IMR-90 (cell line): ENCODE measurements around the gene PSMG3. TPM values are rescaled to one million over a fixed set of nuclear protein-coding genes. Genes with fewer than 3 reads are reported as not detected.
A peak's percentile ranks its signal among the peaks of the same experiment; 100 is the strongest.

Experiments
- ATAC-seq: fragments of 200-7000 bp; cut with Tn5 transposase; 2 replicates; pipeline ENCODE4 v1.9.1; 2020; ENCODE audit warnings: low read depth, mild to moderate bottlenecking, moderate library complexity
- BruUV-seq: library from RNA; stranded (reverse); fragments of 400-500 nt; replicated peaks from 2 replicates; lab custom pipeline; 2021; lab: Mats Ljungman, UMichigan
- CTCF ChIA-PET: fragments of 300-600 bp; formaldehyde crosslinking; extraction: SDS; loops from one replicate; lab custom pipeline; 2021; ENCODE audit warnings: antibody characterized with exemption; lab: Yijun Ruan, JAX
- POLR2A ChIA-PET: fragments of 300-600 bp; sonication (Branson Sonifier 250); formaldehyde crosslinking; loops from one replicate; lab custom pipeline; 2022; ENCODE audit warnings: antibody characterized with exemption; ENCODE audit not compliant: unreplicated experiment; lab: Charles Lee
- DNase-seq: peaks from one replicate; pipeline ENCODE4 v3.0.0; 2013
- H2AFZ ChIP-seq: replicated peaks from 2 replicates; pipeline ENCODE3; 2013; ENCODE audit warnings: low read length, mild to moderate bottlenecking; ENCODE audit not compliant: poor library complexity
- H2AK5ac ChIP-seq: 2 replicates; pipeline ENCODE4 v1.6.1; 2013; ENCODE audit warnings: low read depth, low read length, inconsistent platforms
- H2AK9ac ChIP-seq: replicated peaks from 2 replicates; pipeline ENCODE3; 2013; ENCODE audit warnings: mild to moderate bottlenecking, low read depth, low read length, moderate library complexity; ENCODE audit not compliant: poor library complexity
- H2BK120ac ChIP-seq: 2 replicates; pipeline ENCODE4 v1.6.1; 2013; ENCODE audit warnings: low read depth, low read length, inconsistent platforms
- H2BK15ac ChIP-seq: 3 replicates; pipeline ENCODE4 v1.6.1; 2013; ENCODE audit warnings: low read depth, low read length, inconsistent platforms
- H2BK20ac ChIP-seq: 2 replicates; pipeline ENCODE4 v1.6.1; 2013; ENCODE audit warnings: low read depth, mild to moderate bottlenecking, inconsistent platforms, low read length, moderate library complexity
- H2BK5ac ChIP-seq: 2 replicates; pipeline ENCODE4 v1.6.1; 2013; ENCODE audit warnings: mild to moderate bottlenecking, low read depth, low read length, inconsistent platforms; ENCODE audit not compliant: poor library complexity, severe bottlenecking
- H3K14ac ChIP-seq: replicated peaks from 2 replicates; pipeline ENCODE4 v1.6.1; 2013; ENCODE audit warnings: low read depth, low read length, inconsistent platforms
- H3K18ac ChIP-seq: 2 replicates; pipeline ENCODE4 v1.6.1; 2013; ENCODE audit warnings: low read depth, low read length, control low read depth
- H3K23ac ChIP-seq: 2 replicates; pipeline ENCODE4 v1.6.1; 2013; ENCODE audit warnings: low read depth, low read length, inconsistent platforms
- H3K27ac ChIP-seq: 2 replicates; pipeline ENCODE4 v1.5.1; 2013; ENCODE audit warnings: mild to moderate bottlenecking, control low read depth, low read length; ENCODE audit not compliant: insufficient read depth
- H3K27me3 ChIP-seq: 2 replicates; pipeline ENCODE4 v1.6.1; 2013; ENCODE audit warnings: low read length; ENCODE audit not compliant: control insufficient read depth, insufficient read depth
- H3K36me3 ChIP-seq: 2 replicates; pipeline ENCODE4 v1.6.1; 2013; ENCODE audit warnings: low read length, mixed read lengths; ENCODE audit not compliant: control insufficient read depth, insufficient read depth
- H3K4ac ChIP-seq: 2 replicates; pipeline ENCODE4 v1.6.1; 2013; ENCODE audit warnings: low read depth, low read length, inconsistent platforms
- H3K4me1 ChIP-seq: 2 replicates; pipeline ENCODE4 v1.6.1; 2013; ENCODE audit warnings: low read length, mixed read lengths; ENCODE audit not compliant: control insufficient read depth, insufficient read depth
- H3K4me2 ChIP-seq: 2 replicates; pipeline ENCODE4 v1.6.1; 2013; ENCODE audit warnings: low read depth, mild to moderate bottlenecking, control low read depth, low read length, moderate library complexity
- H3K4me3 ChIP-seq: 2 replicates; pipeline ENCODE4 v1.5.1; 2013; ENCODE audit warnings: low read depth, mild to moderate bottlenecking, control low read depth, low read length, moderate library complexity; ENCODE audit not compliant: insufficient read depth
- H3K56ac ChIP-seq: 2 replicates; pipeline ENCODE4 v1.6.1; 2013; ENCODE audit warnings: low read length, inconsistent platforms; ENCODE audit not compliant: insufficient read depth; ENCODE audit errors: extremely low read depth
- H3K79me1 ChIP-seq, 2 experiments: 2 replicates each; pipeline ENCODE4 v1.6.1; 2013; ENCODE audit warnings: low read length in 2 of 2, inconsistent platforms in 1 of 2, low read depth in 1 of 2
- H3K9ac ChIP-seq: 2 replicates; pipeline ENCODE4 v1.6.1; 2013; ENCODE audit warnings: low read depth, low read length, control low read depth
- H3K9me1 ChIP-seq: 2 replicates; pipeline ENCODE4 v1.6.1; 2013; ENCODE audit warnings: low read length, inconsistent platforms; ENCODE audit not compliant: insufficient read depth
- H3K9me3 ChIP-seq: 2 replicates; pipeline ENCODE4 v1.6.1; 2013; ENCODE audit warnings: low read length; ENCODE audit not compliant: control insufficient read depth, insufficient read depth
- H4K20me1 ChIP-seq: 2 replicates; pipeline ENCODE4 v1.6.1; 2013; ENCODE audit warnings: low read length, inconsistent platforms; ENCODE audit not compliant: insufficient read depth
- H4K5ac ChIP-seq: 2 replicates; pipeline ENCODE4 v1.6.1; 2013; ENCODE audit warnings: mild to moderate bottlenecking, low read depth, low read length, control low read depth
- H4K8ac ChIP-seq, 2 experiments: 2 replicates each; pipeline ENCODE4 v1.6.1; 2013; ENCODE audit warnings: low read depth in 2 of 2, low read length in 2 of 2, control low read depth in 1 of 2, inconsistent platforms in 1 of 2
- H4K91ac ChIP-seq: 2 replicates; pipeline ENCODE4 v1.6.1; 2013; ENCODE audit warnings: low read depth, low read length, inconsistent platforms; ENCODE audit not compliant: insufficient read depth
- BHLHE40 ChIP-seq: fragments of 150-350 bp; IDR thresholded peaks from 2 replicates; pipeline ENCODE4 v1.6.1; 2016; ENCODE audit warnings: mild to moderate bottlenecking, low read depth, low read length
- CEBPB ChIP-seq: IDR thresholded peaks from 2 replicates; pipeline ENCODE4 v1.6.1; 2012; ENCODE audit warnings: low read depth, low read length, improper control_type of control experiment
- CHD1 ChIP-seq: IDR thresholded peaks from 2 replicates; pipeline ENCODE4 v1.6.1; 2012; ENCODE audit warnings: low read depth, low read length, improper control_type of control experiment
- CTCF ChIP-seq: conservative IDR thresholded peaks from 2 replicates; pipeline ENCODE4 v1.5.1; 2012; ENCODE audit warnings: mild to moderate bottlenecking, low read depth, low read length, improper control_type of control experiment
- ELK1 ChIP-seq: fragments of 150-350 bp; IDR thresholded peaks from 2 replicates; pipeline ENCODE4 v1.6.1; 2016; ENCODE audit warnings: low read depth, mild to moderate bottlenecking, low read length, moderate library complexity, borderline replicate concordance
- FOS ChIP-seq: fragments of 150-350 bp; IDR thresholded peaks from 2 replicates; pipeline ENCODE4 v1.6.1; 2016; ENCODE audit warnings: low read depth, low read length
- MAFK ChIP-seq: IDR thresholded peaks from 2 replicates; pipeline ENCODE4 v1.6.1; 2012; ENCODE audit warnings: low read depth, low read length, improper control_type of control experiment
- MAZ ChIP-seq: IDR thresholded peaks from 2 replicates; pipeline ENCODE4 v1.6.1; 2012; ENCODE audit warnings: low read depth, mild to moderate bottlenecking, low read length, improper control_type of control experiment, moderate library complexity, borderline replicate concordance
- MXI1 ChIP-seq: IDR thresholded peaks from 2 replicates; pipeline ENCODE4 v1.6.1; 2012; ENCODE audit warnings: low read depth, mild to moderate bottlenecking, low read length, moderate library complexity, borderline replicate concordance
- NFE2L2 ChIP-seq: fragments of 150-350 bp; IDR thresholded peaks from 2 replicates; pipeline ENCODE4 v1.6.1; 2016; ENCODE audit warnings: low read depth, mild to moderate bottlenecking, low read length
- POLR2A ChIP-seq: IDR thresholded peaks from 2 replicates; pipeline ENCODE4 v1.6.1; 2012; ENCODE audit warnings: mild to moderate bottlenecking, low read depth, low read length
- RAD21 ChIP-seq: IDR thresholded peaks from 2 replicates; pipeline ENCODE4 v1.6.1; 2012; ENCODE audit warnings: low read length, improper control_type of control experiment
- RCOR1 ChIP-seq: IDR thresholded peaks from 2 replicates; pipeline ENCODE4 v1.6.1; 2012; ENCODE audit warnings: mild to moderate bottlenecking, low read length, improper control_type of control experiment; ENCODE audit not compliant: insufficient replicate concordance
- RFX5 ChIP-seq: IDR thresholded peaks from 2 replicates; pipeline ENCODE4 v1.8.0; 2012; ENCODE audit warnings: low read depth, mild to moderate bottlenecking, low read length, moderate library complexity
- SMC3 ChIP-seq: fragments of 150-350 bp; IDR thresholded peaks from 2 replicates; pipeline ENCODE4 v1.6.1; 2016; ENCODE audit warnings: low read depth, mild to moderate bottlenecking, antibody characterized with exemption, low read length, moderate library complexity
- USF2 ChIP-seq: fragments of 150-350 bp; IDR thresholded peaks from 2 replicates; pipeline ENCODE4 v1.6.1; 2017; ENCODE audit warnings: mild to moderate bottlenecking, antibody characterized with exemption, low read length, low read depth
- WGBS, 2 experiments: methylation state at CpG; one replicate each; pipeline versions ENCODE4 v1.1.5 to v1.1.7; 2013; ENCODE audit warnings: missing lambda C conversion rate in 2 of 2; ENCODE audit not compliant: insufficient read length in 1 of 2; ENCODE audit errors: extremely low coverage in 2 of 2; 5-methylcytosine and 5-hydroxymethylcytosine counted together
- dilution Hi-C: fragments of 300-500 bp; cut with HindIII; formaldehyde crosslinking; loops from one replicate; pipeline ENCODE4 v1.14.3; 2018; ENCODE audit warnings: low sequenced_read_pairs; ENCODE audit not compliant: unreplicated experiment
- in situ Hi-C: fragments of 300-500 bp; cut with MboI; formaldehyde crosslinking; loops from 3 replicates; pipeline ENCODE4 v1.14.3; 2019; ENCODE audit warnings: low sequenced_read_pairs, inconsistent platforms, mixed read lengths
- intact Hi-C: fragments of 100-400 bp; cut with micrococcal nuclease; formaldehyde crosslinking; loops from 2 replicates; pipeline ENCODE4 v1.10.0; 2022
- polyA plus RNA-seq, 3 experiments: library from polyadenylated mRNA; depleted of rRNA; stranded (reverse); fragments of >200 nt; gene quantifications; 2 replicates each; pipeline ENCODE4 v1.2.3, GENCODE V29; 2012; ENCODE audit warnings: low replicate concordance in 1 of 3
- total RNA-seq: library from RNA; depleted of rRNA; stranded (reverse); fragments of >200 nt; gene quantifications from 2 replicates; pipeline ENCODE4 v1.2.3, GENCODE V29; 2012

PSMG3 gene
- total and polyA plus RNA-seq, 2 of the 4 experiments (the other 2 are of a cell fraction), result 37.3 to 54.1 TPM

- no peak overlapping the region for H3K18ac ChIP-seq
- no peak overlapping the region for H3K4ac ChIP-seq
- H3K9ac ChIP-seq, result no peak overlapping the region
- H3K14ac ChIP-seq, result no peak overlapping the region
- H3K79me1 ChIP-seq, result no peaks in the 10 kb centered on the region
- no peaks in the 10 kb centered on the region; the same call in 1 of the 2 replicates for H4K20me1 ChIP-seq
- no peak overlapping the region for H2AK9ac ChIP-seq
- DNase-seq (no peak), ATAC-seq (no peak)
- no peak overlapping the region for H2BK5ac ChIP-seq
- H2AFZ ChIP-seq, result no peak overlapping the region
- H3K56ac ChIP-seq, result no peak overlapping the region
- no peaks in the 10 kb centered on the region for H3K4me1 ChIP-seq
- no peak overlapping the region for H4K5ac ChIP-seq
- H2BK15ac ChIP-seq, result no peak overlapping the region
- H3K36me3 ChIP-seq, result peaks cover 5% of the 10 kb centered on the region
- TF ChIP-seq CEBPB (no peak), USF2 (no peak), NFE2L2 (no peak), CHD1 (no peak), FOS (no peak), MXI1 (no peak), BHLHE40 (no peak), RAD21 (no peak), MAZ (no peak), RFX5 (no peak), SMC3 (no peak), POLR2A (no peak; the same call in 1 of the 2 replicates), MAFK (no peak), RCOR1 (no peak), CTCF (no peak), ELK1 (no peak)
- H3K9me1 ChIP-seq, result no peaks in the 10 kb centered on the region; the same call in 1 of the 2 replicates
- in situ Hi-C loops, result no loop called here
- no peak overlapping the region for H2BK120ac ChIP-seq
- no peak overlapping the region for H3K23ac ChIP-seq
- 96% methylated on average over 10 of the region's 27 CpGs; no CpG with 5 or more reads in 1 of the 2 experiments for WGBS, 2 experiments
- BruUV-seq, result no TSS peak
- peak overlapping the region; percentile 59; the same call in 1 of the 2 replicates for H2AK5ac ChIP-seq
- dilution Hi-C loops, result no loop called here
- H3K27ac ChIP-seq, result no peak overlapping the region
- H3K4me3 ChIP-seq, result no peak overlapping the region
- H4K91ac ChIP-seq, result no peak overlapping the region
- intact Hi-C loops, result no loop called here
- no peak overlapping the region for H3K4me2 ChIP-seq
- H2BK20ac ChIP-seq, result no peak overlapping the region
- H3K27me3 ChIP-seq, result no peaks in the 10 kb centered on the region
- POLR2A ChIA-PET, result no interaction called here
- CTCF ChIA-PET, result no interaction called here
- no peak overlapping the region for H4K8ac ChIP-seq
- no peaks in the 10 kb centered on the region for H3K9me3 ChIP-seq
Observed at GRCh38 chr7:1549357-1550004, 20.4 kb downstream of the PSMG3 start.
